H9 (cell line): Measurements from ENCODE around the gene AACS. TPM values are rescaled to one million over a fixed set of nuclear protein-coding genes. Genes with fewer than 3 reads are reported as not detected.

Experiments used
- DNase-seq: peaks from one replicate; pipeline ENCODE4 v3.0.0-alpha.2; 2017
- H2AFZ ChIP-seq: one replicate; pipeline ENCODE4 v1.6.1; 2013; ENCODE audit warnings: mild to moderate bottlenecking, low read length, control low read depth, moderate library complexity
- H2AK5ac ChIP-seq: 2 replicates; pipeline ENCODE4 v1.6.1; 2013; ENCODE audit warnings: low read length, control low read depth, mixed read lengths; ENCODE audit not compliant: insufficient read length
- H2BK120ac ChIP-seq: one replicate; pipeline ENCODE4 v1.6.1; 2013; ENCODE audit warnings: low read depth, mild to moderate bottlenecking, low read length, control low read depth, inconsistent platforms; ENCODE audit not compliant: poor library complexity, severe bottlenecking
- H2BK12ac ChIP-seq: 2 replicates; pipeline ENCODE4 v1.6.1; 2013; ENCODE audit warnings: low read length, control low read depth, mixed read lengths, low read depth; ENCODE audit not compliant: insufficient read length
- H2BK15ac ChIP-seq: 2 replicates; pipeline ENCODE4 v1.6.1; 2013; ENCODE audit warnings: low read depth, low read length, control low read depth
- H2BK20ac ChIP-seq: one replicate; pipeline ENCODE4 v1.6.1; 2013; ENCODE audit warnings: low read depth, mild to moderate bottlenecking, low read length, control low read depth, inconsistent platforms; ENCODE audit not compliant: poor library complexity, severe bottlenecking
- H2BK5ac ChIP-seq: 2 replicates; pipeline ENCODE4 v1.6.1; 2013; ENCODE audit warnings: low read length, control low read depth, mixed read lengths; ENCODE audit not compliant: insufficient read length
- H3K14ac ChIP-seq: 2 replicates; pipeline ENCODE4 v1.6.1; 2013; ENCODE audit warnings: low read length, control low read depth; ENCODE audit not compliant: insufficient read depth
- H3K18ac ChIP-seq: 2 replicates; pipeline ENCODE4 v1.6.1; 2013; ENCODE audit warnings: low read depth, mild to moderate bottlenecking, mixed read lengths, low read length, control low read depth; ENCODE audit not compliant: insufficient read length
- H3K23ac ChIP-seq: 2 replicates; pipeline ENCODE4 v1.6.1; 2013; ENCODE audit warnings: low read length, control low read depth, mixed read lengths, low read depth; ENCODE audit not compliant: insufficient read length
- H3K23me2 ChIP-seq: 2 replicates; pipeline ENCODE4 v1.6.1; 2013; ENCODE audit warnings: low read depth, mild to moderate bottlenecking, mixed read lengths, low read length, control low read depth; ENCODE audit not compliant: insufficient read length, poor library complexity, severe bottlenecking
- H3K27ac ChIP-seq: 2 replicates; pipeline ENCODE4 v1.5.1; 2013; ENCODE audit warnings: low read length, control low read depth, mixed read lengths, low read depth; ENCODE audit not compliant: insufficient read length
- H3K27me3 ChIP-seq: 2 replicates; pipeline ENCODE4 v1.6.1; 2013; ENCODE audit warnings: low read length, control low read depth, inconsistent platforms; ENCODE audit not compliant: insufficient read depth
- H3K4ac ChIP-seq: 2 replicates; pipeline ENCODE4 v1.6.1; 2013; ENCODE audit warnings: low read depth, mild to moderate bottlenecking, control low read depth, inconsistent platforms, low read length, moderate library complexity
- H3K4me1 ChIP-seq: 2 replicates; pipeline ENCODE4 v1.6.1; 2013; ENCODE audit warnings: low read length, control low read depth, inconsistent platforms; ENCODE audit not compliant: insufficient read depth
- H3K4me2 ChIP-seq: 2 replicates; pipeline ENCODE4 v1.6.1; 2013; ENCODE audit warnings: low read length, control low read depth, mixed read lengths; ENCODE audit not compliant: insufficient read length, insufficient read depth
- H3K56ac ChIP-seq: 2 replicates; pipeline ENCODE4 v1.6.1; 2013; ENCODE audit warnings: low read depth, mild to moderate bottlenecking, mixed read lengths, low read length, control low read depth; ENCODE audit not compliant: insufficient read length
- H3K79me1 ChIP-seq: 2 replicates; pipeline ENCODE4 v1.6.1; 2013; ENCODE audit warnings: low read depth, mild to moderate bottlenecking, moderate library complexity, low read length, control low read depth, inconsistent platforms; ENCODE audit not compliant: insufficient read depth, poor library complexity, severe bottlenecking
- H3K79me2 ChIP-seq: 2 replicates; pipeline ENCODE4 v1.6.1; 2013; ENCODE audit warnings: low read length, control low read depth, inconsistent platforms; ENCODE audit not compliant: insufficient read depth
- H3K9ac ChIP-seq: 2 replicates; pipeline ENCODE4 v1.6.1; 2013; ENCODE audit warnings: low read length, control low read depth, mixed read lengths; ENCODE audit not compliant: insufficient read length; ENCODE audit errors: extremely low read depth
- H3K9me3 ChIP-seq: one replicate; pipeline ENCODE4 v1.6.1; 2013; ENCODE audit warnings: low read depth, low read length, inconsistent platforms; ENCODE audit not compliant: control insufficient read depth
- H3T11ph ChIP-seq: one replicate; pipeline ENCODE4 v1.6.1; 2013; ENCODE audit warnings: mild to moderate bottlenecking, low read length, control low read depth, inconsistent platforms
- H4K20me1 ChIP-seq: one replicate; pipeline ENCODE4 v1.6.1; 2013; ENCODE audit not compliant: control insufficient read depth, insufficient read length, insufficient read depth
- H4K5ac ChIP-seq: 2 replicates; pipeline ENCODE4 v1.6.1; 2013; ENCODE audit warnings: low read depth, mild to moderate bottlenecking, mixed read lengths, low read length, control low read depth; ENCODE audit not compliant: insufficient read length
- H4K8ac ChIP-seq: replicated peaks from 2 replicates; pipeline ENCODE4 v1.6.1; 2013; ENCODE audit warnings: low read length, control low read depth, mixed read lengths, low read depth; ENCODE audit not compliant: insufficient read length
- H4K91ac ChIP-seq: 2 replicates; pipeline ENCODE4 v1.6.1; 2013; ENCODE audit warnings: low read depth, mild to moderate bottlenecking, moderate library complexity, mixed read lengths, low read length, control low read depth; ENCODE audit not compliant: insufficient read length
- H3K27ac Mint-ChIP-seq, 3 experiments: 2 replicates in 2 of 3; 3 replicates in 1 of 3; pipeline ENCODE4 v1.8.0; 2020 to 2021; ENCODE audit warnings: mixed read lengths in 3 of 3, mild to moderate bottlenecking in 1 of 3, moderate library complexity in 1 of 3
- H3K27me3 Mint-ChIP-seq: 2 replicates; pipeline ENCODE4 v1.8.0; 2021; ENCODE audit warnings: low read depth, mild to moderate bottlenecking, moderate library complexity, mixed read lengths
- H3K36me3 Mint-ChIP-seq, 3 experiments: 2 replicates in 2 of 3; 3 replicates in 1 of 3; pipeline ENCODE4 v1.8.0; 2020 to 2021; ENCODE audit warnings: low read depth in 3 of 3, mixed read lengths in 3 of 3; ENCODE audit not compliant: insufficient read depth in 1 of 3
- H3K4me1 Mint-ChIP-seq, 2 experiments: 2 replicates each; pipeline ENCODE4 v1.8.0; 2020; ENCODE audit warnings: mixed read lengths in 2 of 2
- H3K4me3 Mint-ChIP-seq, 2 experiments: 2 replicates in 1 of 2; 3 replicates in 1 of 2; pipeline ENCODE4 v1.8.0; 2020 to 2021; ENCODE audit warnings: mild to moderate bottlenecking in 2 of 2, mixed read lengths in 2 of 2, moderate library complexity in 1 of 2
- H3K9me3 Mint-ChIP-seq, 2 experiments: 2 replicates in 1 of 2; 3 replicates in 1 of 2; pipeline ENCODE4 v1.8.0; 2020; ENCODE audit warnings: mild to moderate bottlenecking in 2 of 2, mixed read lengths in 2 of 2, moderate library complexity in 1 of 2
- WGBS: extraction: QIAGEN DNeasy Blood & Tissue Kit; methylation state at CpG from one replicate; pipeline ENCODE4 v1.1.7; 2013; ENCODE audit warnings: missing lambda C conversion rate, low lambda C conversion rate, mixed read lengths; ENCODE audit not compliant: insufficient read length; ENCODE audit errors: extremely low coverage; 5-methylcytosine and 5-hydroxymethylcytosine counted together
- total RNA-seq: library from RNA; stranded (reverse); gene quantifications from 2 replicates; pipeline ENCODE4 v1.2.1, GENCODE V29; 2021
- TF ChIP-seq, protein P1 (sequence below): fragments of 200-600 bp; sonication (generic); conservative IDR thresholded peaks from 3 replicates; pipeline ENCODE4 v1.8.0; 2021; ENCODE audit warnings: antibody characterized with exemption, mild to moderate bottlenecking

Gene AACS
- total RNA-seq, 1 experiment from 2014 or later: 35.0 TPM

DNA sequence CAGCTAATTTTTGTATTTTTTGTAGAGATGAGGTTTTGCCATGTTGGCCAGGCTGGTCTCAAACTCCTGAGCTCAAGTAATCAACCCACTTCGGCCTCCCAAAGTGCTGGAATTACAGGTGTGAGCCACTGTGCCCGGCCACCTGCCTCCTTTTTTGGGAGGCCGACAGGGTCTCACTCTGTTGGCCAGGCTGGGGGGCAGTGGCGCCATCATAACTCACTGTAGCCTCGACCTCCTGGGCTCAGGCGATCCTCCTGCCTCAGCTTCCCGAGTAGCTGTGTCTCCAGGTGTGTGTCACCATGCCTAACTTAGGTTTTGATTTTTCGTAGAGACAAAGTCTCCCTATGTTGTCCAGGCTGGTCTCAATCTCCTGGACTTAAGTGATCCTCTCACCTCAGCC is 70.7 kb downstream of the AACS start:
- no peaks in the 10 kb centered on the region for H3K27me3 Mint-ChIP-seq
- H3K27me3 ChIP-seq: no peaks in the 10 kb centered on the region
- H3K4me1 Mint-ChIP-seq: peaks cover 5 to 15% of the 10 kb centered on the region in 2 experiments
- H2BK15ac ChIP-seq: no peak overlapping the region
- no peak overlapping the region for H3K4me3 Mint-ChIP-seq
- DNase-seq: no peak
- H3K4me1 ChIP-seq: no peaks in the 10 kb centered on the region
- no peak overlapping the region for H3K9ac ChIP-seq
- H4K8ac ChIP-seq: no peak overlapping the region
- no peak overlapping the region for H3T11ph ChIP-seq
- no peak overlapping the region for H2BK5ac ChIP-seq
- H3K14ac ChIP-seq: no peak overlapping the region
- H4K20me1 ChIP-seq: no peaks in the 10 kb centered on the region
- H2AK5ac ChIP-seq: no peak overlapping the region
- H3K9me3 Mint-ChIP-seq: no peaks in the 10 kb centered on the region
- H2BK20ac ChIP-seq: no peak overlapping the region
- no peak overlapping the region for H3K18ac ChIP-seq
- no CpG with 5 or more reads among the region's 8 CpGs for WGBS
- no peak overlapping the region for H3K56ac ChIP-seq
- H2AFZ ChIP-seq: no peak overlapping the region
- H2BK12ac ChIP-seq: no peak overlapping the region
- H3K27ac Mint-ChIP-seq: no peak overlapping the region
- H3K23ac ChIP-seq: no peak overlapping the region
- H3K23me2 ChIP-seq: no peaks in the 10 kb centered on the region
- no peak overlapping the region for H3K27ac ChIP-seq
- H3K36me3 Mint-ChIP-seq: peaks cover 4 to 26% (median 17%) of the 10 kb centered on the region in 3 experiments; a peak in 6 of 7 replicates
- H4K5ac ChIP-seq: no peak overlapping the region
- H3K9me3 ChIP-seq: no peaks in the 10 kb centered on the region
- no peak overlapping the region for H3K4me2 ChIP-seq
- no peak overlapping the region for H3K4ac ChIP-seq
- H4K91ac ChIP-seq: no peak overlapping the region
- no peak overlapping the region for H2BK120ac ChIP-seq
- H3K79me1 ChIP-seq: no peaks in the 10 kb centered on the region
- no peaks in the 10 kb centered on the region for H3K79me2 ChIP-seq
- TF ChIP-seq, protein P1, sequence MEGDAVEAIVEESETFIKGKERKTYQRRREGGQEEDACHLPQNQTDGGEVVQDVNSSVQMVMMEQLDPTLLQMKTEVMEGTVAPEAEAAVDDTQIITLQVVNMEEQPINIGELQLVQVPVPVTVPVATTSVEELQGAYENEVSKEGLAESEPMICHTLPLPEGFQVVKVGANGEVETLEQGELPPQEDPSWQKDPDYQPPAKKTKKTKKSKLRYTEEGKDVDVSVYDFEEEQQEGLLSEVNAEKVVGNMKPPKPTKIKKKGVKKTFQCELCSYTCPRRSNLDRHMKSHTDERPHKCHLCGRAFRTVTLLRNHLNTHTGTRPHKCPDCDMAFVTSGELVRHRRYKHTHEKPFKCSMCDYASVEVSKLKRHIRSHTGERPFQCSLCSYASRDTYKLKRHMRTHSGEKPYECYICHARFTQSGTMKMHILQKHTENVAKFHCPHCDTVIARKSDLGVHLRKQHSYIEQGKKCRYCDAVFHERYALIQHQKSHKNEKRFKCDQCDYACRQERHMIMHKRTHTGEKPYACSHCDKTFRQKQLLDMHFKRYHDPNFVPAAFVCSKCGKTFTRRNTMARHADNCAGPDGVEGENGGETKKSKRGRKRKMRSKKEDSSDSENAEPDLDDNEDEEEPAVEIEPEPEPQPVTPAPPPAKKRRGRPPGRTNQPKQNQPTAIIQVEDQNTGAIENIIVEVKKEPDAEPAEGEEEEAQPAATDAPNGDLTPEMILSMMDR: no peak
